Small intestine (tissue), 7 donors: Measurements from ENCODE around the gene BRCA1. TPM values are rescaled to one million over a fixed set of nuclear protein-coding genes. Genes with fewer than 3 reads are reported as not detected.
"Not testable (repeated sequence)": the region's sequence is repeated elsewhere in the genome, so short reads cannot be mapped to it uniquely, and the experiment has no call there.

Experiments
- DNase-seq, 2 donors: peaks; one replicate each; pipeline versions ENCODE4 v3.0.0 to v3.0.0-alpha.2; 2013
- FAIRE-seq: peaks from 2 replicates; lab custom pipeline; 2012; peaks lifted over from hg19 to GRCh38; lab: Jason Lieb, UNC
- H3K27ac ChIP-seq, 3 donors: one replicate each; pipeline ENCODE4 v1.5.1; 2013; ENCODE audit warnings: low read length in 2 of 3, mild to moderate bottlenecking in 2 of 3, control low read depth in 1 of 3, inconsistent platforms in 1 of 3, low read depth in 1 of 3, moderate library complexity in 1 of 3
- H3K27me3 ChIP-seq, 3 donors: one replicate each; pipeline ENCODE4 v1.6.1; 2013; ENCODE audit warnings: low read length in 3 of 3, inconsistent platforms in 1 of 3; ENCODE audit not compliant: control insufficient read depth in 3 of 3, insufficient read depth in 3 of 3
- H3K36me3 ChIP-seq, 3 donors: one replicate each; pipeline ENCODE4 v1.6.1; 2013; ENCODE audit warnings: low read length in 3 of 3, inconsistent platforms in 1 of 3, low read depth in 1 of 3, mild to moderate bottlenecking in 1 of 3, moderate library complexity in 1 of 3; ENCODE audit not compliant: control insufficient read depth in 3 of 3, insufficient read depth in 2 of 3
- H3K4me1 ChIP-seq, 3 donors: one replicate each; pipeline ENCODE4 v1.6.1; 2013; ENCODE audit warnings: low read length in 2 of 3, inconsistent platforms in 1 of 3, low read depth in 1 of 3, mild to moderate bottlenecking in 1 of 3, moderate library complexity in 1 of 3; ENCODE audit not compliant: control insufficient read depth in 3 of 3, insufficient read depth in 2 of 3
- H3K4me3 ChIP-seq, 3 donors: one replicate each; pipeline ENCODE4 v1.5.1; 2013; ENCODE audit warnings: low read length in 3 of 3, control low read depth in 1 of 3, inconsistent platforms in 1 of 3, low read depth in 1 of 3, mild to moderate bottlenecking in 1 of 3, moderate library complexity in 1 of 3
- H3K9me3 ChIP-seq, 2 donors: one replicate each; pipeline ENCODE4 v1.6.1; 2013; ENCODE audit warnings: low read depth in 1 of 2, low read length in 1 of 2; ENCODE audit not compliant: control insufficient read depth in 2 of 2, insufficient read depth in 1 of 2
- WGBS, 3 donors: extraction: QIAGEN DNeasy Blood & Tissue Kit; methylation state at CpG; one replicate each; pipeline ENCODE4 v1.1.7; 2013; 5-methylcytosine and 5-hydroxymethylcytosine counted together
- polyA plus RNA-seq, 4 donors: library from polyadenylated mRNA; stranded (reverse) in 3 of 4; unstranded in 1 of 4; fragments of 200-250 nt in 3 of 4; fragments of 120-200 nt in 1 of 4; gene quantifications; one replicate each; pipeline versions ENCODE4 v1.2.1 to v1.2.3, GENCODE V29; 2013
- donor health status: healthy with polysubstance abuse.
- donor health status: control.
- donor health status: control.
- donor health status: Bipolar disorder and iron deficiency.
- donor health status: healthy.

The BRCA1 gene
- polyA plus RNA-seq, 4 donors, result 0.45 to 12.4 (median 5.5) TPM

DNA sequence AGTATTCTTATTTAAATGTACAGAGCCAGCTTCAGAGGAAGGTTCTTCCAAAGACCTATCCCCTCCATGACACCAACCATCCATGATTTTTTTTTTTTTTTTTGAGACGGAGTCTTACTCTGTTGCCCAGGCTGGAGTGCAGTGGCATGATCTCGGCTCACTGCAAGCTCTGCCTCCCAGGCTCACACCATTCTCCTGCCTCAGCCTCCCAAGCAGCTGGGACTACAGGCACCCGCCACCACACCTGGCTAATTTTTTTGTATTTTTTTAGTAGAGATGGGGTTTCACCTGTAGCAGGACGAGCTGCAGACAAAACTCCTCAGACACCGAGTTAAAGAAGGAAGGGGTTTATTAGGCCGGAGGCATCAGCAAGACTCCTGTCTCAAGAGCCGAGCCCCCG, 34.8 kb upstream of the BRCA1 start:
- 92 to 96% (median 94%) methylated on average over 8 of the region's 8 CpGs for WGBS, 3 donors
- H3K27ac ChIP-seq, H3K9me3 ChIP-seq, H3K27me3 ChIP-seq, DNase-seq, FAIRE-seq, H3K4me3 ChIP-seq, H3K4me1 ChIP-seq: not testable (repeated sequence)
- H3K36me3 ChIP-seq, result peaks cover 0 to 31% (median 1%) of the 10 kb centered on the region in 3 donors

DNA sequence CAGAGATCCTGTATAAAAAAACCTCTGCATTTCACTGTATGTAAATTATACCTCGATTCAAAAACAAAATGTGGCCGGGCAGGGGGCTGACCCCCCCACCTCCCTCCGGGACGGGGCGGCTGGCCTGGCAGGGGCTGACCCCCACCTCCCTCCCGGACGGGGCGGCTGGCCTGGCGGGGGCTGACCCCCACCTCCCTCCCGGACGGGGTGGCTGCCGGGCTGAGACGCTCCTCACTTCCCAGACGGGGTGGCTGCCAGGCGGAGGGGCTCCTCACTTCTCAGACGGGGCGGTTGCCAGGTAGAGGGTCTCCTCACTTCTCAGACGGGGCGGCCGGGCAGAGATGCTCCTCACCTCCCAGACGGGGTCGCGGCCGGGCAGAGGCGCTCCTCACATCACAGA, 34.1 kb upstream of the BRCA1 start:
- not testable (repeated sequence) for DNase-seq, H3K9me3 ChIP-seq, H3K4me3 ChIP-seq, H3K27ac ChIP-seq, FAIRE-seq, H3K27me3 ChIP-seq, H3K4me1 ChIP-seq
- 87 to 96% (median 91%) methylated on average over 15 to 25 of the region's 25 CpGs for WGBS, 3 donors
- peaks cover 0 to 32% (median 0%) of the 10 kb centered on the region in 3 donors for H3K36me3 ChIP-seq

DNA sequence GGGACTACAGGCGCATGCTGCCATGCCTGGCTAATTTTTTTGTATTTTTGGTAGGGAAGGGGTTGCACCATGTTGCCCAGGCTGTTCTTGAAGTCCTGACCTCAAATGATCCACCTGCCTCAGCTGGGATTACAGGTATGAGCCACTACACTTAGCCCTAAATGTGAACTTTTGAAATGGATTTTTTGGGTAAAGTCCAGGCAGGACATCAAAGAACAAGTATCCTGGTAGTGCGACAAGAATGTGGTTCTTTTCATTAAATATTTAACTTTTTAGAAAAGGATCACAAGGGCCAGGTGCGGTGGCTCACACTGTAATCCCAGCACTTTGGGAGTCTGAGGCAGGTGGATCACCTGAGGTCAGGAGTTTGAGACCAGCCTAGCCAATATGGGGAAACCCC, 30.5 kb upstream of the BRCA1 start:
- 94 to 98% (median 98%) methylated on average over 3 of the region's 3 CpGs for WGBS, 3 donors
- peaks cover 0 to 34% (median 1%) of the 10 kb centered on the region in 3 donors for H3K36me3 ChIP-seq
- no peaks in the 10 kb centered on the region for H3K27me3 ChIP-seq
- peaks cover 0 to 3% of the 10 kb centered on the region in 2 donors for H3K9me3 ChIP-seq
- H3K4me1 ChIP-seq, result no peaks in the 10 kb centered on the region
- FAIRE-seq (no peak), DNase-seq (no peak)
- no peak overlapping the region for H3K4me3 ChIP-seq
- no peak overlapping the region for H3K27ac ChIP-seq

DNA sequence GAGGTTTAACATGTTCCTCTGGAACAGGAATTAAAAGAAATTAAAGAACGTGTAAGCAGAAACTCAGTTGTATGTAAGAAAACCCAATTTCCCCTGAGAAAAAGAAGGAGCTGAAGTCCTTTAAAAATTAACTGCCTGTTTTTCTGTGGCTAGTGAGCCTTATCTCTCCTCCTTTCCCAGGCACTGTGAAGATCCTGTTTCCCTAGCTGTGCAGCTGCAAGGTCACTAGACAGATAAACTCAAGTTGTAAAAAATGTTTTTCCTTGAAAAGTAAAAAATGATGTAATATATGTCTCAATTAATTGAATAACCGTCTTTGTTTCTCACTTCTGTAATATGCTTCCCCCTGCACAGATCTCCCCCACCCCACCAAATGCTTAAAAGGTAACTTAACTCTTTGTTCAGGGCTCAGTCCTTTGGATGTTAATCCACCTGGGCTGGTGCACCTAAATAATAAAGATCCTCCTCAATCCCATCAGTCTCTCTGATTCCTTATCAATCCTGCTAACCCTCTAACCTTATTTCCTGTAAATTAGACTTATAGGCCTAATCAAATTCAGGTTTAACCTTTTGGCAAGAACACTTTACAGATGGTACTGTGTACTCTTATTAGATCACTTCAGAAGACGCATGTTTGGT, 28.2 kb upstream of the BRCA1 start:
- WGBS, 3 donors, result 90 to 95% (median 93%) methylated on average over 3 of the region's 3 CpGs
- H3K27me3 ChIP-seq, H3K27ac ChIP-seq, H3K4me1 ChIP-seq, H3K4me3 ChIP-seq, DNase-seq, H3K9me3 ChIP-seq, FAIRE-seq: not testable (repeated sequence)
- H3K36me3 ChIP-seq, result peaks cover 0 to 29% (median 1%) of the 10 kb centered on the region in 3 donors

DNA sequence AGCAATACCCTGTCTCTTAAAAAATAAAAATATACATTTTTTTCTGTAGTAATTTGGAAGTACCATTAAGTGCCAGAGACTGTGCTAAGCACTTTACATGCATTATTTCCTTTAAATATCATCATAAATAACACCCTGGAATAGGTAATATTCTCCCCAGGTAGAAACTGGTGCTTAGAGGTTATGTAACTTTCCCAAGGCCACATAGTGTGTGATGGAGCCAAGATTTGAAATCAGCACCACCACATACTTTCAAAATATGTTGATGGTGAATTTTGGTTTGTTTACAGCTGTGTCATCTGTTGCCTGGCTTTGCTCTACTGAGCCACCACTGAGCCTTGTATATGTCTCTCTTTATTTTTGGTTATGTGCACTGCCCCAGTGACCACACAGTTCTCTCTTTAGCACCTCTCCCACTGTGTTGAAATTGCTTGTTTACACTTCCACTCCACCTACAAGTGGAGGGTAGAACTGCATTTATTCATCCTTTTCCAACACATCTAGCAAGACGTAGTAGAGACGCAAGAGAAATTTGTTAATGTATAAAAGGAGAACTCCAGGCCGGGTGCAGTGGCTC, 26.8 kb upstream of the BRCA1 start:
- peaks cover 0 to 29% (median 1%) of the 10 kb centered on the region in 3 donors for H3K36me3 ChIP-seq
- no peaks in the 10 kb centered on the region for H3K4me1 ChIP-seq
- no peak overlapping the region for H3K4me3 ChIP-seq
- H3K27me3 ChIP-seq, result no peaks in the 10 kb centered on the region
- 94 to 97% (median 96%) methylated on average over 3 of the region's 3 CpGs for WGBS, 3 donors
- no peak overlapping the region for H3K27ac ChIP-seq
- FAIRE-seq (no peak), DNase-seq (no peak)
- peaks cover 0 to 3% of the 10 kb centered on the region in 2 donors for H3K9me3 ChIP-seq

DNA sequence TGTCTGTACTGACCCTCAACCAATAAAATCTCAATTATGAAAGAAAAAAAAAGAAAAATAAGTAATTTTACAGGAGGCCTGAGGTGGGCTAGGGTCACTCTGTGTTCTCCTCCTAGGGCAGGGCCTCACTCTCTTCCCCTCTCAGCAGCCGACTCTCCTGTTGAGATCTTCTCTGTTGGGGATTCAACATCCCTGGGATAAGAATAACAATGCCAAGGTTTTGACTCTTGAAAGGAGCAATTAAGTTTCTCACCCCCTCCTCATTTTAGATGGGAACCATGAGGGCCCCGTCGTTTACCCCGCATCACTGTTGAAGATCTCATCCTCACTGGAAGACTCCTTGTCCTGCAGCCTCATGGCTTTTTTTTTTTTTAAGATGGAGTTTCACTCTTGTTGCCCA, 21.5 kb upstream of the BRCA1 start:
- Histone ChIP-seq H3K4me1 (no peaks in the 10 kb centered on the region), H3K4me3 (no peak overlapping the region), H3K27ac (no peak overlapping the region), H3K9me3 (no peaks in the 10 kb centered on the region), H3K36me3 (peaks cover 2 to 39% (median 2%) of the 10 kb centered on the region in 3 donors), H3K27me3 (no peaks in the 10 kb centered on the region)
- DNase-seq, result no peak
- no peak for FAIRE-seq
- WGBS, 3 donors, result 92 to 97% (median 95%) methylated on average over 4 of the region's 4 CpGs

DNA sequence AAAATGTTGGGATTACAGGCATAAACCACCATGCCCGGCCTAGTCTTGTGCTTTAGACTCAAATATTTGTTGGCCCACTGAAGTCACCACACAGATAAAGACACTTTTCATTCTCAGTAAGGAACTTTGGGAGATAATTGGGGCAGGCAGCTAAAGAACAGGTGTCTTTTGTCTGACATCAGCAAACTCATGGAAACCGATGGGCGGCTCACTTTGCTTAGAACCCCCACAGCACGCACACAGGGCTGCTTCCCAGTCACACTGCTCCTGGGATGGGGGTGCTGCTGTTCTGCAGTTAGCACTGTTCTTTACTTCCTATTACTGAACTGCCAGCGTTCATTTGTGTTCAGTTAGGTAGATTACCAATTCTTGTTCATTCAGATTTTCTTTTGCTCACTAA, 18.0 kb upstream of the BRCA1 start:
- peaks cover 2 to 56% (median 6%) of the 10 kb centered on the region in 3 donors for H3K36me3 ChIP-seq
- FAIRE-seq, result no peak
- WGBS, 3 donors, result 85 to 97% (median 88%) methylated on average over 5 of the region's 5 CpGs
- H3K27ac ChIP-seq, result no peak overlapping the region
- H3K4me3 ChIP-seq, result no peak overlapping the region
- DNase-seq, result no peak
- H3K27me3 ChIP-seq, result no peaks in the 10 kb centered on the region
- no peaks in the 10 kb centered on the region for H3K9me3 ChIP-seq
- H3K4me1 ChIP-seq, result no peaks in the 10 kb centered on the region

DNA sequence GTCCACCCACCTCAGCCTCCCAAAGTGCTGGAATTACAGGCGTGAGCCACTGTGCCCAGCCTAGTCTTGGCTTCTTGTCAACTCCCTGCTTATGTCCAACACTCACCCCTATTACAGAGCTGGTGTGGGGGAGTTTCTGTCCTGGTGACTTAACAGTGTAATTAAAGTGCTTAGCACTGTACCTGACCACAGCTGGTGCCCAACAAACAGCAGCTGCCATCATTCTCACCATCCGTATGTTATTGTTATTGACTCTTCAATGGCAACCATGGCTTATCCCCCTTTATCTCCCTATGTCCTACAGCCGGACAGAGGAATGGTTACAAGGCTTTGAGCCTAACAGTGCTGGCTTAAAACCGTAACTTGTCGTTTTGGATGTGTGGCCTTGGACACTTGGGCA, 17.0 kb upstream of the BRCA1 start:
- no peak for DNase-seq
- no peak for FAIRE-seq
- Histone ChIP-seq H3K27ac (no peak overlapping the region), H3K27me3 (no peaks in the 10 kb centered on the region), H3K4me1 (no peaks in the 10 kb centered on the region), H3K36me3 (peaks cover 2 to 51% (median 6%) of the 10 kb centered on the region in 3 donors), H3K4me3 (no peak overlapping the region), H3K9me3 (no peaks in the 10 kb centered on the region)
- WGBS, 3 donors, result 93 to 94% (median 93%) methylated on average over 5 of the region's 5 CpGs
